ENCODE measurements around the gene SERGEF. TPM values are rescaled to one million over a fixed set of nuclear protein-coding genes. Genes with fewer than 3 reads are reported as not detected.

The SERGEF gene
- total RNA-seq, 1 donor from 2014 or later = 29.5 TPM

DNA sequence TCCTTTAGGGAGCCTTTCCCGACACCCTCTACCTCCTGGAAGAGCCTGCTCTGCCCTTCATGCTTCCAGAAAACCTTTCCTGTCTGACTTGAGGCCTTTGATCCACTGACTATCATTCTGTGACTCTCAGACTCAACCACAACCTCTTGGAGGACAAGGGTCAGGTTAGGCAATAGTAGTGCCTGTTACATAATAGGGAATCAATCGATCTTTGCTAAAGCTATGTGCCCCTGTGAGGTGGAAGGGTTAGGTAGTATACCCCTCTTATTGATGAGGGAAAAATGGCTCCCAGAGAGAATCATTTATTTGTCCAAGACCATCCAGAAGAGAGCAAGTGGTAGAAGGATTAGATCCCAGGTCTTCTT lies 262.1 kb downstream of the SERGEF start:
- DNase-seq (ENCODE audit: low read depth) = no peak

DNA sequence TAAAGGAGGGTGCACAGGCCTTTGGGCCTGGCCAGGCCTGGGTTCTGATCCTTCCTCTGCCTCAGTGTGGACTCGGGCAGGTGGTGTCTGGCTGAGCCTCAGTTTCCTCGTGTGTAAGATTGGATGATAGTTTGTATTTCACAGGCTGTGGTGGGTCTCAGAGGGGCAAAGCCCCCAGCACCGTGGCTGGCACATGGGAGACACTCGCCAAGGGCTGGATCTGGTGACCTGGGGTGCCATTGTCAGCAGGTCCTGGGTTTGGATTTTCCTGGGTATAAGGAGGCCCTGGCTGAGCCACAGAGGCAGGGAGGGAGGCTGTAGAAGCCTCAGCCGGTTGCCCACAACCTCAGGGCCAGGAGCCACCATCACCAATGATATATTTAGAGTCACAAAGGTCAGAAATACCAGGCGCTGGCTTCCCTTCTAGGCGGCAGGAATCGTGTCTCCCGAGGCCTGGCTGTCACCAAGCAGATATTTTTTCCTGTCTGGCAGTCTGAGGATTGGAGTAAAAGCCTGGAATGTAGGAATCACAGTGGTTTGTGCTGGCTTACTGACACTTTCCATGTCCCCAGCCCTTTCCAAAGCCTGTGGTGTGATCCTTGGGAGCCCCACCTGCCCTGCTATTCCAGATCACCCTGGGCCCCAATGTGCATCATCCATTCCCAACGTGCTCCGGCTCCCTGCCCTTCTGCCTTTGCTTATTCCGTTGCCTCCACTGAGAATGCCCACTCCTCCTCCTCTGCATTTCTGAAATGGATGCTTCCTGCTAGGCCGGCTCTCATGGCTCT lies 262.6 kb downstream of the SERGEF start:
- no peak for DNase-seq (ENCODE audit: low read depth)

- DNase-seq (ENCODE audit: low read depth) = no peak
Observed at GRCh38 chr11:17748761-17749721, 263.8 kb downstream of the SERGEF start.

- DNase-seq (ENCODE audit: low read depth) = no peak
Observed at GRCh38 chr11:17748044-17748443, 264.8 kb downstream of the SERGEF start.

DNA sequence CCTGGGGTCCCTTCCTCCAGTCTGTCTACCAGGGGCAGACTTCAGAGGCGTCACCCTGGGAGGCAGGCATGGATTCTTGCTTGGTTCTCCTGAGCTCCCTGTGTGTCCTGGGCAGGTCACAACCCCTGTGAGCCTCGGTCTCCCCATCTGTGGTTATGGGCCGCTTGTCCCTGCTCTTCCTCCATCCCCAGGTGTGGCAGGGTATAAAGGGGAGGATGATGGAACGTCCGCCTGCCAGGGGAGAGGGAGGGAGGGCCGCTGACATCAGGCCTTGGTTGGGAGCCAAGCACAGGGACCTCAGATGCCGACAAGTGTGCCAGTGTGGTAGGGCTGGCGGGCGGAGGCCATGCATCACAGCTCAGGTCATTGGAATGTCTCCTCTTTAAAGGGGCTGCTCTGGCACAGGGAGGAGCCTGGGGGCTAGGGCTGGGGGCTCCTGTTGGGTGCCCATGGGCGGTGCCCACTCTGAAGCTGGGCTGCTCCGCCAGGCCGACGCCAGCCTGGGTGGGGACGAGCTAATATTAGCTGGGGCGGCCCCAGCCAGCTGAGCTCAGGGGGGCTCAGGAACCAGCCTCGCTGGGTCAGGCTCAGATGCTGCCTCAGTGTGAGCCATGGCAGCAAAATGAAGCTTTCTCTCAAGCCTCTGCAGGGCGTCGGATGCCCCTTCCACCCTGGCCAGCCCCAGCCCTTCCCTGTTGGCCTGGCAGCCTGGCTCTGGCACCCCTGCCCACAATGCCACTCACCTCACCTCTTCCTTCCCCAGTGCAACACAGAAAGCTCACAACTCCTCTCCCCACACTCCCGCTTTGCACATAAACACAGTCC lies 265.5 kb downstream of the SERGEF start:
- no peak for DNase-seq (ENCODE audit: low read depth)

DNA sequence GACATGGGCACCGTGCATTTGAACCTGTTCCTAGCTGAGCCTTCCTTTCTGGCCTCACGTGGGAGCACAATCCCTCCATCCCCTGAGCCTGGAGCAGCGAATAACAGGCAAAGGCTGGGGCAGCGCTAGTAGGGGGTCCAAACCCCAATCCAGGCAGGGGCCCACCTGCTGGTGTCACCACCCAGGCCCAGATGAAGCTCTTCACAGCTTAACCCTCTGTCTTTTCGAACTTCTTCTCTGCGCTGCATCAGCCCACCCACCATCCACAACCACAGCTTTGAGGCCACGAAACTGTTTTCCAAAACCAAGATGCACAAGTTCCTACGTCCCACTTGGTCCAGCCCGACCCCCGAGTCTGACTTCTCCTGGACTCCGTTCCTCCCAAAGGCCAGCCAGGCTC lies 266.8 kb downstream of the SERGEF start:
- DNase-seq (ENCODE audit: low read depth) = no peak

DNA sequence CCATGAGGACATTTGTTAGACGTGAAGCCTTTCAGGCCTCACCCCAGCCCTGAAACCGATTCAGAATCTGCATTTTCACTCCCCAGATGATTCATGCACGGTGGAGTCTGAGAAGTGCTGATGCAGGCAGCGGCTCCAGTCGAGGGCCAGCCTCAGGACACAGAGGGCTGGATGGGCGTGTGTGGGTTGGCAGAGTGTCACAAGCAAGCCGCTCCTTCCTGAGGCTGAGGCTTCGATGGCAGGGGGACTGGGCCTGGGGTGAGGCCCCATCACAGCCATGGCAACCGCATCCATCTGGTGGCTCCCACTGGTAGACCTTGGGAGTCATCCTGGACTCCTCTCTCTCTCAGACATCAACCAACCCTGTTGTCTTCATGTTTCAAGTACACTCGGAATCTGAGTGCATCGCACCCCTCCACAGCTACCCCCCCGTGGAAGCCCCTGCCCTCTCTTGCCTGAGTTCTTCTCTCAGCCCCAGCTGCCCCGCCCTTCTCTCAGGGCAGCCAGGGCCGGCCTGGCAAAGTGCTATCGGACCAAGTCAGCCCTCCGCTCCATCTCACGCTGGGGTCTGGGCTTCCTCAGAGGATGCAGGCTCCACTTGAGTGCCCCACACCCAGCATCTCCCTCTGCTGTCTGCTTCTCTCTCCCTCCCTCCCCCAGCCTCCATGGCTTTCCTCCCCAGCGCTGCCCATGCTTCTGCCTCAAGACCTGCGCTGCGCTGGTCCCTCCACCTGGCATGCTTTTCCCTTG lies 267.6 kb downstream of the SERGEF start:
- DNase-seq (ENCODE audit: low read depth) = no peak

DNA sequence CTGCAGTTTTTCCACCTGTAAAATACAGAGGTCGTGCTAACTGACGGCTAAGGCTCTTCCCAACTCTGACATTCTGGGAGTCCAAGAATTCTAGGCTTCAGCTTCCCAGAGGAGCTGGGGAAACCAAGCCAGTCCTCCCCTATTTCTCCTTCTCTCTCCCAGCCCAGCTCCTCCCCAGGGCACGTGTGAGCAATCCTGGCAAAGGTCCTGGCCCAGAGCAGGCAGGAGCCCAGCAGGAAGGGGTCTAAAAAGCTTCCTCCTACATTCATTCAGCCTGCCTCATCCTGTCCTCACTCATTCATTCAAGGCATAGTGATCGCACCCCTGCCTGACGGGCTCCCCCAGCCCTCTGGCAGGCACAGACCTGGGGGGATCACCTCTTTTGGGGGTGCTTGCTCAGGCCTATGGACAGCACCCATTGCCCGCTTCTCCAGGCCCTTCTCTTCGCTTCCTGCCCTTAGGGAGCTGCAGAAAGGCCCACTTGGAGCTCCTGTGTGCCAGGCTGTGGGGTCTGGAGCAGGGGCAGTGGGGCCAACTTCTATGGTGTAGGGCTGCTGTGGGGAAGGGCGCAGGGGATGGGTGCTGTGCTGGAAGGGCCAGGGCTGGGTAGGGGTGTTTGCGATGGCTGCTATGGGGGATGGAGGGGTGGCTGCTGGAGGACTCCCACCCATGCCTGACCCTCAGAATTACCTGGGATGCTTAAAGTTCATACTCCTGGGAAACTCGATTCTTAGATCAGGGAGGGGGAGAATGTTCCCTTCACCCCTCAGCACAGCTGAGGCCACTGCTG lies 268.5 kb downstream of the SERGEF start:
- no peak for DNase-seq (ENCODE audit: low read depth)

DNA sequence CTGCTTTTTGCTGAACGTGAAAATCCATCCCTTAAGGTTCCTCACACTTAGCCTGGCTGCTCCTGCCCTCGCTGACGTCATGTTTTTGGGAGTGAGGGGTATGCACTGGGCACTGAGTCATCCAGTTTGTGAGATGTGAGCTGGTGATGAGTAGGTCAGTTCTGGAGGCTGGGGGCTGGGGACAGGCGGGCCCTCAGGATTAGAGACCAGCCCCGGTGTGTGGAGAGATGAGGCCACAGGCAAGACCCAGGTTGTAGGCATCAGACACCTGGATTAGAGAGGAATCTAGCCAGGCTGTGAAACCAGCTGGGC lies 269.1 kb downstream of the SERGEF start:
- no peak for DNase-seq (ENCODE audit: low read depth)

- DNase-seq (ENCODE audit: low read depth) = no peak
Observed at GRCh38 chr11:17743026-17743807, 269.6 kb downstream of the SERGEF start.

DNA sequence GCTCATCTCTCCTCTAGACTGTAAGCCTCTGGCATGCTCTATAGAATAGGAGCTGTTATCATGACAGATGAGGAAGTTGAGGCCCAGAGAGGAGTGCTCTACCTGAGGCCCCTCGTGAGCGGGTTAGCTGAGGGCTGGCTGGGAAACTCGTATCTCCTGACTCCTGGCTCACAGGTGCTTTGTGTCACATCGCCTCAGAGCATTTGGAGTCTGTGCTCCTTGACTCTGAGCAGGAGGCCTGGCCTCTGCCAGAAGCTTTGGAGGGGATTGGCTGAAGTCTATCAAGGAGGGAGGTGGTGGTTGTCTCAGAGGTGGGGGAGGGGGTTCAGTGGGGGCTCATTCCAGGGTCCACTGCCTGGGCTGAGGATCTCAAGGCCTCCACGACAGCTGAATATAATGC lies 270.8 kb downstream of the SERGEF start:
- DNase-seq (ENCODE audit: low read depth) = no peak

DNA sequence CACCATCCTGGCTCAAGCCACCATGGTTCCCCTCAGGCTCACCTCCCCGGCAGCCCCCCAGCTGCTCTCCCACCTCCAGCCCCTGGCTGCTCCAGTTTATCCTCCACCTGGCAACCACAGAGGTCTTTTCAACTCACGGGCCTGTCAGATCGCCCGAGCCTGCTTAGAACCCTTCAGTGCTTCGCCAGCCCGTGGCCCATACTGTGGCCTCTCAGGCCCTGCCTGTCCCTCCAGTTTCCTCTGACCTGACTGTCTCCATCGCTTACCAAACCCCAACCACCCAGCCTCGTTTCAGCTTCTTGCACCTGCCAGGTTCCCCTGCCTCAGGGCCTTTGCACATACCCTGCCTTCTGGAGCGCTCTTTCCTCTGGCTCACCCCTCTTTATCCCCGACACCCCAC lies 271.4 kb downstream of the SERGEF start:
- no peak for DNase-seq (ENCODE audit: low read depth)

GRCh38 chr11:17740649-17741235 lies 272.1 kb downstream of the SERGEF start:
- DNase-seq (ENCODE audit: low read depth) = no peak

DNA sequence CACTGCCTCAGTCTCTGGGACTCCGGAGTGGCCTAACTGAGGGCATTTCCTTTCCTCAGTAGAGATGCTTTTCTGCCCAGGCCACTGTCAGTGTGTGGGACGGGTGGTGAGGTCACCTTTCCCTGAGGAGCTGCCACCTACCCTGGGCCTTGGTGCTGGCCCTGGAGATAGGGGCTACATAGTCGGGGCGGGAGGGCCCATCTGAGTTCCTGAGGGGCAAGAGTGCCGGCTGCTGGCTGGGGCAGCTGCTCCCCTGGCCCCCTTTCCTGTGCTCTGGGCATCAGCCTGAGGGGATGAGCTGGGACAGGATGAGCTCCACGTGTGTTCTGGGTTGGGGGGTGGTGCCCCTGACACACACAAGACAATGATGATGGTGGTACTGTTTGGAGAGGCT lies 272.9 kb downstream of the SERGEF start:
- DNase-seq (ENCODE audit: low read depth) = no peak

DNA sequence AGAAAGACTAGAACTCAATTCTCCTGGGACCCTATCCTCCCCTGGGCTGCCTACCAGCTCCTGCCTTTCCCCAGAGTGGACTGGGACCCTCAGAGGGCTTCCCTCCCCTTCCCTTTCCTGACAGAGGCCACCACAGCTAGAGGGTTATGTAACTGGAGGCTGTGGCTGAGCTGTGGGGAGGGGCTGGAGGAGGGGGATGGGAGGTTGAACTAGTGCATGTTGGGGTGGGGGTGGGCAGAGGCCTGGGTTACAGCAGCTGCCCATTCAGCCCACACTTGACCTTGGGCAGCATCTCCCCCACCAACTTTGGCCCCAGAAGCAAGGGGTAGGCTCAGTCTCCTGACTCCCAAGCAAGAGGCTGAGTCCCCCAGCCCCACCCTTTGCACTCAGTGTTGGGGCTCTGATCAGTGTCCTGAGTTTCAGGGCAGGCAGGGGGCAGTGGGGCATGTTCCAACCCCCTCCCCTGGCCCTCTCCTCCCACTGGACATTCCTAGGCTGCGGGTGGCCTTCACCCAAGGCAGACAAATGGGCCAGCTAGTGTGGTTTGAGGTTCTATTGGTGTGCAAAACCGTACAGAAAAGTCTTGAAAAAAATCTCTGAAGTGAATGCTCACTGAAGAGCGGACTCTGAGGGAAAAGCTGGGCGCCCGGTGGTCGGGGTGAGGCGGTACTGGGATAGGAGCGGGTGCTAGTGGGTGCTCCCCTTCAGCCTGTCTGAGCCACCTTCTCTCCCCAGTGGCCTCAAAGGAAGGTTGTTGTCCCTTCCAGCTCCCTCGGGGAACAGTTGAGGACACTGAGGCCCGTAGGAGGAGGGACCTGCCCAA lies 274.5 kb downstream of the SERGEF start:
- DNase-seq (ENCODE audit: low read depth) = no peak

Measured in renal cortical epithelial cell (primary cell).